ENCODE data around the gene SIK3. TPM values are rescaled to one million over a fixed set of nuclear protein-coding genes. Genes with fewer than 3 reads are reported as not detected.

SIK3 gene
- total RNA-seq, 1 donor from 2014 or later: 24.4 TPM

- Histone ChIP-seq H3K4me3 (no peak overlapping the region), H3K9me3 (ENCODE audit: low read depth) (no peaks in the 10 kb centered on the region), H3K79me2 (ENCODE audit: low read depth) (no peaks in the 10 kb centered on the region), H4K20me1 (ENCODE audit: low read depth) (no peaks in the 10 kb centered on the region), H3K27ac (no peak overlapping the region), H3K9ac (no peak overlapping the region), H3F3A (ENCODE audit: low read depth) (no peaks in the 10 kb centered on the region), H3K4me2 (no peak overlapping the region), H3K36me3 (no peaks in the 10 kb centered on the region), H3K4me1 (no peaks in the 10 kb centered on the region), H3K27me3 (no peaks in the 10 kb centered on the region), H2AFZ (replicated peaks) (no peak overlapping the region)
- H3K36me3 Mint-ChIP-seq: peaks cover 37% of the 10 kb centered on the region
- H3K4me3 Mint-ChIP-seq: no peak overlapping the region
- no peak for DNase-seq (ENCODE audit: low spot score)
- H3K27ac Mint-ChIP-seq: no peak overlapping the region
- TF ChIP-seq CTCF (IDR thresholded peaks at IDR 0.05) (no peak), EZH2 (IDR thresholded peaks at IDR 0.05) (no peak), EZH2phosphoT487 (IDR thresholded peaks at IDR 0.05) (no peak)
- no peaks in the 10 kb centered on the region for H3K4me1 Mint-ChIP-seq
- H3K27me3 Mint-ChIP-seq (ENCODE audit: insufficient read depth, low read depth): no peaks in the 10 kb centered on the region
- no peaks in the 10 kb centered on the region for H3K9me3 Mint-ChIP-seq
Observed at GRCh38 chr11:116866804-116867455, 231.3 kb downstream of the SIK3 start.

- Histone ChIP-seq H3K4me3 (no peak overlapping the region), H3K4me1 (no peaks in the 10 kb centered on the region), H3K27me3 (no peaks in the 10 kb centered on the region), H3K27ac (no peak overlapping the region), H4K20me1 (ENCODE audit: low read depth) (no peaks in the 10 kb centered on the region), H3K9me3 (ENCODE audit: low read depth) (no peaks in the 10 kb centered on the region), H3K79me2 (ENCODE audit: low read depth) (no peaks in the 10 kb centered on the region), H2AFZ (replicated peaks) (no peak overlapping the region), H3K4me2 (no peak overlapping the region), H3F3A (ENCODE audit: low read depth) (no peaks in the 10 kb centered on the region), H3K9ac (no peak overlapping the region), H3K36me3 (no peaks in the 10 kb centered on the region)
- peaks cover 45% of the 10 kb centered on the region for H3K36me3 Mint-ChIP-seq
- no peak overlapping the region for H3K27ac Mint-ChIP-seq
- no peaks in the 10 kb centered on the region for H3K4me1 Mint-ChIP-seq
- no peak overlapping the region for H3K4me3 Mint-ChIP-seq
- TF ChIP-seq CTCF (IDR thresholded peaks at IDR 0.05): no peak
- TF ChIP-seq EZH2phosphoT487 (IDR thresholded peaks at IDR 0.05): no peak
- TF ChIP-seq EZH2 (IDR thresholded peaks at IDR 0.05): no peak
- H3K9me3 Mint-ChIP-seq: no peaks in the 10 kb centered on the region
- H3K27me3 Mint-ChIP-seq (ENCODE audit: insufficient read depth, low read depth): no peaks in the 10 kb centered on the region
- DNase-seq (ENCODE audit: low spot score): no peak
Observed at GRCh38 chr11:116865696-116866095, 232.5 kb downstream of the SIK3 start.

- Histone ChIP-seq H3K27me3 (no peaks in the 10 kb centered on the region), H2AFZ (replicated peaks) (no peak overlapping the region), H3K36me3 (no peaks in the 10 kb centered on the region), H3K4me2 (no peak overlapping the region), H3K79me2 (ENCODE audit: low read depth) (no peaks in the 10 kb centered on the region), H3K27ac (no peak overlapping the region), H3K4me1 (no peaks in the 10 kb centered on the region), H3K9ac (no peak overlapping the region), H3K9me3 (ENCODE audit: low read depth) (no peaks in the 10 kb centered on the region), H3F3A (ENCODE audit: low read depth) (no peaks in the 10 kb centered on the region), H4K20me1 (ENCODE audit: low read depth) (no peaks in the 10 kb centered on the region), H3K4me3 (no peak overlapping the region)
- peaks cover 41% of the 10 kb centered on the region for H3K36me3 Mint-ChIP-seq
- peaks cover 2% of the 10 kb centered on the region for H3K27me3 Mint-ChIP-seq (ENCODE audit: insufficient read depth, low read depth)
- H3K4me1 Mint-ChIP-seq: no peaks in the 10 kb centered on the region
- H3K9me3 Mint-ChIP-seq: no peaks in the 10 kb centered on the region
- no peak for DNase-seq (ENCODE audit: low spot score)
- H3K4me3 Mint-ChIP-seq: no peak overlapping the region
- no peak overlapping the region for H3K27ac Mint-ChIP-seq
- no peak for TF ChIP-seq EZH2phosphoT487 (IDR thresholded peaks at IDR 0.05)
- no peak for TF ChIP-seq CTCF (IDR thresholded peaks at IDR 0.05)
- no peak for TF ChIP-seq EZH2 (IDR thresholded peaks at IDR 0.05)
Observed at GRCh38 chr11:116864531-116864930, 233.7 kb downstream of the SIK3 start.

All from neural progenitor cell (in vitro differentiated cells).